Transverse colon (tissue), 4 donors: ENCODE measurements around the gene PNPLA2. TPM values are rescaled to one million over a fixed set of nuclear protein-coding genes. Genes with fewer than 3 reads are reported as not detected.

Experiments
- DNase-seq: peaks from one replicate; pipeline ENCODE4 v3.0.0-alpha.2; 2019
- H3K27ac ChIP-seq, 4 donors: fragments of 200-600 bp; sonication (generic); 2 replicates each; pipeline ENCODE4 v1.5.1; 2016 to 2018; ENCODE audit warnings: inconsistent platforms in 4 of 4
- H3K27me3 ChIP-seq: fragments of 200-600 bp; sonication (generic); 2 replicates; pipeline ENCODE4 v1.5.1; 2017; ENCODE audit warnings: inconsistent platforms
- H3K36me3 ChIP-seq, 4 donors: fragments of 200-600 bp; sonication (generic); 2 replicates each; pipeline ENCODE4 v1.5.1; 2017 to 2019; ENCODE audit warnings: inconsistent platforms in 4 of 4
- H3K4me1 ChIP-seq, 4 donors: fragments of 200-600 bp; sonication (generic); 2 replicates each; pipeline ENCODE4 v1.5.1; 2017 to 2020; ENCODE audit warnings: inconsistent platforms in 4 of 4
- H3K4me3 ChIP-seq, 4 donors: fragments of 200-600 bp; sonication (generic); 1 replicate in 1 of 4; 2 replicates in 3 of 4; pipeline versions ENCODE4 v1.5.1 to v1.6.1; 2017 to 2019; ENCODE audit warnings: inconsistent platforms in 4 of 4
- H3K9me3 ChIP-seq, 2 donors: fragments of 200-600 bp; sonication (generic); 2 replicates each; pipeline ENCODE4 v1.5.1; 2017 to 2019; ENCODE audit warnings: inconsistent platforms in 2 of 2
- CTCF ChIP-seq, 5 experiments: fragments of 200-600 bp in 3 of 5; fragments of 450-650 bp in 2 of 5; sonication (generic) in 3 of 5; IDR thresholded peaks; 1 replicate in 2 of 5; 2 replicates in 3 of 5; pipeline ENCODE4 v1.5.1; 2016 to 2017; ENCODE audit warnings: antibody characterized with exemption in 5 of 5, inconsistent platforms in 3 of 5, mild to moderate bottlenecking in 2 of 5, moderate library complexity in 1 of 5
- EP300 ChIP-seq: sonication (generic); formaldehyde crosslinking; IDR thresholded peaks from one replicate; pipeline ENCODE4 v1.6.1; 2017; ENCODE audit warnings: antibody characterized with exemption, low read depth
- POLR2A ChIP-seq: fragments of 450-650 bp; IDR thresholded peaks from one replicate; pipeline ENCODE4 v1.6.1; 2016; ENCODE audit warnings: antibody characterized with exemption, mild to moderate bottlenecking, moderate library complexity
- POLR2AphosphoS5 ChIP-seq, 3 donors: sonication (generic); formaldehyde crosslinking; IDR thresholded peaks; one replicate each; pipeline ENCODE4 v1.6.1; 2016; ENCODE audit warnings: antibody characterized with exemption in 3 of 3
- WGBS, 2 donors: methylation state at CpG; one replicate each; pipeline ENCODE4 v1.1.5; 2018; ENCODE audit warnings: low coverage in 1 of 2; 5-methylcytosine and 5-hydroxymethylcytosine counted together
- in situ Hi-C, 4 donors: fragments of 200-750 bp; cut with MboI; loops; one replicate each; pipeline versions ENCODE4 v1.15.0 to v1.15.1; 2017; ENCODE audit warnings: low sequenced_read_pairs in 3 of 4, low pct_ligation_motif_present in 1 of 4, low pct_unique_long_range_greater_than_20kb in 1 of 4
- intact Hi-C: fragments of 100-400 bp; cut with DNase I; formaldehyde crosslinking; loops from one replicate; pipeline ENCODE4 v1.15.1; 2023; ENCODE audit warnings: low total_unique reads
- small RNA-seq, 4 donors: library from RNA; depleted of rRNA; stranded (forward); fragments of <200 nt; gene quantifications; one replicate each; pipeline ENCODE3, GENCODE V24; 2016
- total RNA-seq, 4 donors: library from RNA; depleted of rRNA; stranded (reverse); fragments of >200 nt; gene quantifications; one replicate each; pipeline ENCODE4 v1.1.0, GENCODE V29; 2016

PNPLA2 gene
- total RNA-seq, 4 donors from 2014 or later = 61.7 to 821 (median 134) TPM

- Histone ChIP-seq H3K36me3 (no peaks in the 10 kb centered on the region), H3K27ac (no peak overlapping the region), H3K4me3 (no peak overlapping the region), H3K9me3 (no peaks in the 10 kb centered on the region), H3K27me3 (no peaks in the 10 kb centered on the region), H3K4me1 (no peaks in the 10 kb centered on the region)
- DNase-seq = no peak
- intact Hi-C loops = no loop called here
- TF ChIP-seq POLR2A = no peak
- TF ChIP-seq POLR2AphosphoS5 (IDR thresholded peaks at IDR 0.05) = no peak
- TF ChIP-seq EP300 = no peak
- no peak for TF ChIP-seq CTCF (IDR thresholded peaks at IDR 0.05)
- in situ Hi-C loops = loop anchor here in 2 of 4 donors (25.0 kb wide), 1 partner anchor 166 kb away; the partner anchor contains the start of gene MUC6 (in 2 of the 2)
- WGBS, 2 donors = 78% methylated on average over 9 of the region's 9 CpGs; no CpG with 5 or more reads in 1 of the 2 donors
Measured at GRCh38 chr11:871472-871871, 52.8 kb downstream of the PNPLA2 start.

- no peak for TF ChIP-seq POLR2AphosphoS5 (IDR thresholded peaks at IDR 0.05)
- TF ChIP-seq POLR2A = no peak
- TF ChIP-seq EP300 = no peak
- TF ChIP-seq CTCF (IDR thresholded peaks at IDR 0.05) = no peak
- H3K36me3 ChIP-seq = no peaks in the 10 kb centered on the region
- 88% methylated on average over 7 of the region's 9 CpGs; no CpG with 5 or more reads in 1 of the 2 donors for WGBS, 2 donors
- no peaks in the 10 kb centered on the region for H3K4me1 ChIP-seq
- H3K9me3 ChIP-seq = no peaks in the 10 kb centered on the region
- intact Hi-C loops = no loop called here
- H3K27me3 ChIP-seq = no peaks in the 10 kb centered on the region
- DNase-seq = no peak
- H3K27ac ChIP-seq = no peak overlapping the region
- no peak overlapping the region for H3K4me3 ChIP-seq
- in situ Hi-C loops = loop anchor here in 2 of 4 donors (25.0 kb wide), 1 partner anchor 165 kb away; the partner anchor contains the start of gene MUC6 (in 2 of the 2)
Measured at GRCh38 chr11:872799-873198, 54.1 kb downstream of the PNPLA2 start.

GRCh38 chr11:873706-874105, 55.0 kb downstream of the PNPLA2 start:
- Histone ChIP-seq H3K36me3 (no peaks in the 10 kb centered on the region), H3K27ac (no peak overlapping the region), H3K9me3 (no peaks in the 10 kb centered on the region), H3K4me1 (no peaks in the 10 kb centered on the region), H3K4me3 (no peak overlapping the region), H3K27me3 (no peaks in the 10 kb centered on the region)
- intact Hi-C loops = no loop called here
- no peak for TF ChIP-seq POLR2AphosphoS5 (IDR thresholded peaks at IDR 0.05)
- TF ChIP-seq EP300 = no peak
- no peak for TF ChIP-seq POLR2A
- TF ChIP-seq CTCF (IDR thresholded peaks at IDR 0.05) = no peak
- WGBS, 2 donors = 40 to 60% methylated on average over 1 to 12 of the region's 12 CpGs
- in situ Hi-C loops = loop anchor here in 2 of 4 donors (25.0 kb wide), 1 partner anchor 164 kb away; the partner anchor contains the start of gene MUC6 (in 2 of the 2)
- DNase-seq = no peak

Small RNA genes within 50 kb of the gene (small RNA-seq; reads per million reads assigned to genes)
- gene SNORA52 = 0 reads per million in 4 donors

Other genes starting within 250 kb of the PNPLA2 start
- gene PHRF1, start 242.4 kb upstream of the PNPLA2 start, total RNA-seq = 10 to 100 TPM; 28.4 to 60.6 (median 43.2) TPM
- 100 to 1,000 TPM in 1 of 4 donors, 10 to 100 TPM in 3; 40.4 to 122 (median 49.9) TPM for gene IRF7, start 203.0 kb upstream of the PNPLA2 start, total RNA-seq
- gene CDHR5, start 194.0 kb upstream of the PNPLA2 start, total RNA-seq = 1,000 to 10,000 TPM in 1 of 4 donors, 100 to 1,000 TPM in 3; 256 to 1,063 (median 597) TPM
- not detected for gene SCT, start 191.7 kb upstream of the PNPLA2 start, total RNA-seq
- not detected for gene DRD4, start 181.6 kb upstream of the PNPLA2 start, total RNA-seq
- gene DEAF1, start 123.7 kb upstream of the PNPLA2 start, total RNA-seq = 10 to 100 TPM; 24.4 to 84.5 (median 34.0) TPM
- gene TMEM80, start 123.1 kb upstream of the PNPLA2 start, total RNA-seq = 100 to 1,000 TPM in 1 of 4 donors, 10 to 100 TPM in 3; 19.3 to 121 (median 41.8) TPM
- 1,000 to 10,000 TPM in 1 of 4 donors, 100 to 1,000 TPM in 3; 257 to 1,130 (median 322) TPM for gene EPS8L2, start 112.7 kb upstream of the PNPLA2 start, total RNA-seq
- 100 to 1,000 TPM; 124 to 164 (median 141) TPM for gene TALDO1, start 71.5 kb upstream of the PNPLA2 start, total RNA-seq
- 100 to 1,000 TPM in 1 of 4 donors, 10 to 100 TPM in 3; 28.0 to 239 (median 38.4) TPM for gene GATD1, start 41.4 kb upstream of the PNPLA2 start, total RNA-seq
- gene CEND1, start 28.8 kb upstream of the PNPLA2 start, total RNA-seq = 1 to 10 TPM in 1 of 4 donors, under 1 TPM in 1, not detected in 2; 0.79 to 1.2 TPM
- gene SLC25A22, start 20.6 kb upstream of the PNPLA2 start, total RNA-seq = 10 to 100 TPM in 2 of 4 donors, 1 to 10 TPM in 2; 6.0 to 28.3 (median 9.7) TPM
- gene PIDD1, start 13.7 kb upstream of the PNPLA2 start, total RNA-seq = 100 to 1,000 TPM in 2 of 4 donors, 10 to 100 TPM in 2; 26.0 to 185 (median 70.5) TPM
- gene RPLP2, start 8.9 kb upstream of the PNPLA2 start, total RNA-seq = 100 to 1,000 TPM; 273 to 670 (median 466) TPM
- gene CRACR2B, start 9.0 kb downstream of the PNPLA2 start, total RNA-seq = 100 to 1,000 TPM in 3 of 4 donors, 10 to 100 TPM in 1; 82.7 to 373 (median 210) TPM
- gene CD151, start 14.0 kb downstream of the PNPLA2 start, total RNA-seq = 100 to 1,000 TPM; 252 to 650 (median 429) TPM
- 10 to 100 TPM in 3 of 4 donors, 1 to 10 TPM in 1; 9.7 to 66.6 (median 32.7) TPM for gene POLR2L, start 23.6 kb downstream of the PNPLA2 start, total RNA-seq
- 10 to 100 TPM; 25.1 to 75.0 (median 32.4) TPM for gene TSPAN4, start 23.9 kb downstream of the PNPLA2 start, total RNA-seq
- 10 to 100 TPM; 15.3 to 58.2 (median 41.4) TPM for gene CHID1, start 91.9 kb downstream of the PNPLA2 start, total RNA-seq
- gene AP2A2, start 107.0 kb downstream of the PNPLA2 start, total RNA-seq = 100 to 1,000 TPM in 2 of 4 donors, 10 to 100 TPM in 2; 70.5 to 130 (median 102) TPM
- gene MUC6, start 217.8 kb downstream of the PNPLA2 start, total RNA-seq = not detected